Smooth muscle cell (in vitro differentiated cells): ENCODE results near the gene ALKBH6. TPM values are rescaled to one million over a fixed set of nuclear protein-coding genes. Genes with fewer than 3 reads are reported as not detected.

Experiments used
- polyA plus RNA-seq: library from polyadenylated mRNA; unstranded; fragments of >200 nt; fragmentation: Nextera tagmentation; extraction: Ambion mirVana; gene quantifications from 2 replicates; pipeline ENCODE4 v1.2.1, GENCODE V29; 2016
- total RNA-seq: library from RNA; depleted of rRNA; stranded (reverse); fragments of >200 nt; gene quantifications from 2 replicates; pipeline ENCODE4 v1.2.3, GENCODE V29; 2014

Gene ALKBH6
- total and polyA plus RNA-seq, 2 experiments from 2014 or later = 26.2 to 36.1 TPM

Other genes starting within 250 kb of the ALKBH6 start
- 5.3 and 8.2 TPM in 2 replicates for gene ARHGAP33, start 238.6 kb downstream of the ALKBH6 start, total RNA-seq
- 5.7 and 14.0 TPM in 2 replicates for gene ARHGAP33, start 238.6 kb downstream of the ALKBH6 start, polyA plus RNA-seq
- gene PRODH2, start 201.4 kb downstream of the ALKBH6 start, total RNA-seq = not detected in 2 replicates
- not detected in 2 replicates for gene PRODH2, start 201.4 kb downstream of the ALKBH6 start, polyA plus RNA-seq
- 0.31 TPM in 1 of 2 replicates, not detected in the other for gene NPHS1, start 161.7 kb downstream of the ALKBH6 start, total RNA-seq
- 0.46 TPM in 1 of 2 replicates, not detected in the other for gene NPHS1, start 161.7 kb downstream of the ALKBH6 start, polyA plus RNA-seq
- gene KIRREL2, start 157.3 kb downstream of the ALKBH6 start, total RNA-seq = 0.18 and 2.1 TPM in 2 replicates
- 0.56 and 0.64 TPM in 2 replicates for gene KIRREL2, start 157.3 kb downstream of the ALKBH6 start, polyA plus RNA-seq
- 40.1 and 81.8 TPM in 2 replicates for gene APLP1, start 145.6 kb downstream of the ALKBH6 start, total RNA-seq
- gene APLP1, start 145.6 kb downstream of the ALKBH6 start, polyA plus RNA-seq = 98.3 and 114 TPM in 2 replicates
- gene NFKBID, start 113.7 kb downstream of the ALKBH6 start, total RNA-seq = 4.2 and 4.9 TPM in 2 replicates
- 9.0 and 11.1 TPM in 2 replicates for gene NFKBID, start 113.7 kb downstream of the ALKBH6 start, polyA plus RNA-seq
- 0.81 TPM in 1 of 2 replicates, not detected in the other for gene HCST, start 111.7 kb downstream of the ALKBH6 start, total RNA-seq
- 2.6 and 3.4 TPM in 2 replicates for gene HCST, start 111.7 kb downstream of the ALKBH6 start, polyA plus RNA-seq
- gene TYROBP, start 105.9 kb downstream of the ALKBH6 start, total RNA-seq = not detected in 2 replicates
- gene TYROBP, start 105.9 kb downstream of the ALKBH6 start, polyA plus RNA-seq = not detected in 2 replicates
- 6.0 and 6.2 TPM in 2 replicates for gene LRFN3, start 77.8 kb downstream of the ALKBH6 start, total RNA-seq
- gene LRFN3, start 77.8 kb downstream of the ALKBH6 start, polyA plus RNA-seq = 15.3 and 15.5 TPM in 2 replicates
- gene SDHAF1, start 19.0 kb downstream of the ALKBH6 start, total RNA-seq = 24.0 TPM in 2 replicates
- 27.1 and 27.7 TPM in 2 replicates for gene SDHAF1, start 19.0 kb downstream of the ALKBH6 start, polyA plus RNA-seq
- gene SYNE4, start 5.4 kb downstream of the ALKBH6 start, total RNA-seq = 1.1 and 1.9 TPM in 2 replicates
- 2.6 and 8.8 TPM in 2 replicates for gene SYNE4, start 5.4 kb downstream of the ALKBH6 start, polyA plus RNA-seq
- gene CLIP3, start 18.7 kb upstream of the ALKBH6 start, total RNA-seq = 3.7 and 10.7 TPM in 2 replicates
- 35.2 and 36.7 TPM in 2 replicates for gene CLIP3, start 18.7 kb upstream of the ALKBH6 start, polyA plus RNA-seq
- 9.3 and 13.1 TPM in 2 replicates for gene THAP8, start 40.1 kb upstream of the ALKBH6 start, total RNA-seq
- gene THAP8, start 40.1 kb upstream of the ALKBH6 start, polyA plus RNA-seq = 13.1 and 22.9 TPM in 2 replicates
- gene WDR62, start 40.7 kb upstream of the ALKBH6 start, total RNA-seq = 1.0 and 1.5 TPM in 2 replicates
- gene WDR62, start 40.7 kb upstream of the ALKBH6 start, polyA plus RNA-seq = 2.1 and 4.6 TPM in 2 replicates
- gene OVOL3, start 96.9 kb upstream of the ALKBH6 start, total RNA-seq = not detected in 2 replicates
- not detected in 2 replicates for gene OVOL3, start 96.9 kb upstream of the ALKBH6 start, polyA plus RNA-seq
- gene POLR2I, start 100.7 kb upstream of the ALKBH6 start, total RNA-seq = 33.3 and 102 TPM in 2 replicates
- 132 and 172 TPM in 2 replicates for gene POLR2I, start 100.7 kb upstream of the ALKBH6 start, polyA plus RNA-seq
- gene TBCB, start 101.3 kb upstream of the ALKBH6 start, total RNA-seq = 104 and 146 TPM in 2 replicates
- gene TBCB, start 101.3 kb upstream of the ALKBH6 start, polyA plus RNA-seq = 234 and 241 TPM in 2 replicates
- gene CAPNS1, start 125.9 kb upstream of the ALKBH6 start, total RNA-seq = 183 and 252 TPM in 2 replicates
- gene CAPNS1, start 125.9 kb upstream of the ALKBH6 start, polyA plus RNA-seq = 365 and 383 TPM in 2 replicates
- not detected in 2 replicates for gene COX7A1, start 138.2 kb upstream of the ALKBH6 start, total RNA-seq
- 1.5 TPM in 1 of 2 replicates, not detected in the other for gene COX7A1, start 138.2 kb upstream of the ALKBH6 start, polyA plus RNA-seq
- 4.5 and 8.6 TPM in 2 replicates for gene ZNF565, start 200.5 kb upstream of the ALKBH6 start, total RNA-seq
- 2.6 and 4.7 TPM in 2 replicates for gene ZNF565, start 200.5 kb upstream of the ALKBH6 start, polyA plus RNA-seq
- 155 and 161 TPM in 2 replicates for gene ZNF146, start 200.9 kb upstream of the ALKBH6 start, total RNA-seq
- 49.4 and 57.5 TPM in 2 replicates for gene ZNF146, start 200.9 kb upstream of the ALKBH6 start, polyA plus RNA-seq